GM21786 (cell line): ENCODE measurements around the gene PGR.
"Not testable (repeated sequence)": the region's sequence is repeated elsewhere in the genome, so short reads cannot be mapped to it uniquely, and the experiment has no call there.

Source experiments
- ATAC-seq: cut with Tn5 transposase; IDR thresholded peaks from one replicate; pipeline ENCODE4 v1.9.1; 2021; ENCODE audit not compliant: unreplicated experiment

PGR gene

GRCh38 chr11:101013702-101014101 is 115.9 kb downstream of the PGR start:
- not testable (repeated sequence) for ATAC-seq

GRCh38 chr11:101011881-101012280 is 117.7 kb downstream of the PGR start:
- ATAC-seq: no peak

GRCh38 chr11:101010899-101011298 is 118.7 kb downstream of the PGR start:
- ATAC-seq: no peak

- ATAC-seq: no peak
Observed at GRCh38 chr11:101009690-101010055, 119.9 kb downstream of the PGR start.

- ATAC-seq: no peak
Observed at GRCh38 chr11:101008961-101009689, 120.5 kb downstream of the PGR start.

GRCh38 chr11:101003468-101003867 is 126.1 kb downstream of the PGR start:
- ATAC-seq: peak; percentile 54

GRCh38 chr11:100999756-101000155 is 129.9 kb downstream of the PGR start:
- ATAC-seq: no peak

GRCh38 chr11:100994966-100995365 is 134.6 kb downstream of the PGR start:
- no peak for ATAC-seq

- no peak for ATAC-seq
Observed at GRCh38 chr11:100991541-100991940, 138.1 kb downstream of the PGR start.

GRCh38 chr11:100990931-100991330 is 138.7 kb downstream of the PGR start:
- ATAC-seq: no peak

GRCh38 chr11:100984668-100985067 is 144.9 kb downstream of the PGR start:
- ATAC-seq: peak; percentile 78

GRCh38 chr11:100981196-100981824 is 148.3 kb downstream of the PGR start:
- ATAC-seq: no peak

- ATAC-seq: no peak
Observed at GRCh38 chr11:100980156-100980555, 149.5 kb downstream of the PGR start.
